Panc1 (cell line): ENCODE results near the gene EAPP.

Source experiments
- POLR2AphosphoS5 ChIP-seq: IDR thresholded peaks from 2 replicates; pipeline ENCODE4 v1.6.1; 2012; ENCODE audit warnings: mild to moderate bottlenecking, low read depth, low read length, moderate library complexity
- REST ChIP-seq, 2 experiments: IDR thresholded peaks; 2 replicates each; pipeline ENCODE4 v1.6.1; 2011 to 2012; ENCODE audit warnings: low read depth in 2 of 2, control low read depth in 1 of 2, low read length in 1 of 2, mild to moderate bottlenecking in 1 of 2, moderate library complexity in 1 of 2; ENCODE audit not compliant: insufficient read depth in 1 of 2
- SIN3A ChIP-seq: IDR thresholded peaks from 2 replicates; pipeline ENCODE4 v1.6.1; 2012; ENCODE audit warnings: low read depth, mild to moderate bottlenecking, low read length, moderate library complexity, borderline replicate concordance; ENCODE audit not compliant: insufficient read depth
- TCF7L2 ChIP-seq: IDR thresholded peaks from 2 replicates; pipeline ENCODE4 v1.6.1; 2011; ENCODE audit warnings: mild to moderate bottlenecking, low read depth, low read length, inconsistent platforms
- TF ChIP-seq, protein P1 (sequence below): fragments of 450-650 bp; IDR thresholded peaks from 2 replicates; pipeline ENCODE4 v1.5.1; 2017; ENCODE audit warnings: mild to moderate bottlenecking

- TF ChIP-seq, protein P1, sequence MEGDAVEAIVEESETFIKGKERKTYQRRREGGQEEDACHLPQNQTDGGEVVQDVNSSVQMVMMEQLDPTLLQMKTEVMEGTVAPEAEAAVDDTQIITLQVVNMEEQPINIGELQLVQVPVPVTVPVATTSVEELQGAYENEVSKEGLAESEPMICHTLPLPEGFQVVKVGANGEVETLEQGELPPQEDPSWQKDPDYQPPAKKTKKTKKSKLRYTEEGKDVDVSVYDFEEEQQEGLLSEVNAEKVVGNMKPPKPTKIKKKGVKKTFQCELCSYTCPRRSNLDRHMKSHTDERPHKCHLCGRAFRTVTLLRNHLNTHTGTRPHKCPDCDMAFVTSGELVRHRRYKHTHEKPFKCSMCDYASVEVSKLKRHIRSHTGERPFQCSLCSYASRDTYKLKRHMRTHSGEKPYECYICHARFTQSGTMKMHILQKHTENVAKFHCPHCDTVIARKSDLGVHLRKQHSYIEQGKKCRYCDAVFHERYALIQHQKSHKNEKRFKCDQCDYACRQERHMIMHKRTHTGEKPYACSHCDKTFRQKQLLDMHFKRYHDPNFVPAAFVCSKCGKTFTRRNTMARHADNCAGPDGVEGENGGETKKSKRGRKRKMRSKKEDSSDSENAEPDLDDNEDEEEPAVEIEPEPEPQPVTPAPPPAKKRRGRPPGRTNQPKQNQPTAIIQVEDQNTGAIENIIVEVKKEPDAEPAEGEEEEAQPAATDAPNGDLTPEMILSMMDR: no peak
- TF ChIP-seq POLR2AphosphoS5 (no peak), TCF7L2 (no peak), REST (IDR thresholded peaks at IDR 0.05; ENCODE audit: insufficient read depth in 1 of 2, low read depth in 2 of 2, low read length in 1 of 2) (no peak), SIN3A (no peak)
Observed at GRCh38 chr14:34478261-34478660, 61.2 kb downstream of the EAPP start.
